B cell (primary cell): ENCODE data around the gene FES. TPM values are rescaled to one million over a fixed set of nuclear protein-coding genes. Genes with fewer than 3 reads are reported as not detected.

Experiments used
- ATAC-seq: fragments of 200-7000 bp; cut with Tn5 transposase; one replicate; pipeline ENCODE4 v1.10.0; 2021; ENCODE audit warnings: low read depth, mild to moderate bottlenecking, moderate number of reproducible peaks, moderate library complexity
- CTCF ChIA-PET: fragments of 350-600 bp; sonication (Branson Sonifier 250); formaldehyde crosslinking; loops from one replicate; lab custom pipeline; 2021; ENCODE audit warnings: antibody characterized with exemption, inconsistent platforms; lab: Charles Lee
- POLR2A ChIA-PET: fragments of 350-600 bp; sonication (Branson Sonifier 250); formaldehyde crosslinking; loops from one replicate; lab custom pipeline; 2021; ENCODE audit warnings: antibody characterized with exemption; lab: Charles Lee
- DNase-seq: peaks from one replicate; pipeline ENCODE4 v3.0.0; 2013
- H2AFZ ChIP-seq: 2 replicates; pipeline ENCODE4 v1.6.1; 2012; ENCODE audit warnings: mild to moderate bottlenecking, low read depth, low read length; ENCODE audit not compliant: insufficient read depth, poor library complexity, severe bottlenecking
- H3K27ac ChIP-seq, 2 donors: 1 replicate in 1 of 2; 2 replicates in 1 of 2; pipeline ENCODE4 v1.5.1; 2012 to 2013; ENCODE audit warnings: low read length in 2 of 2, mild to moderate bottlenecking in 2 of 2, moderate library complexity in 1 of 2
- H3K27me3 ChIP-seq, 4 experiments: fragments of 200-600 bp in 1 of 4; sonication (generic) in 1 of 4; replicated peaks in 1 of 4; 1 replicate in 2 of 4; 2 replicates in 2 of 4; pipeline versions ENCODE4 v1.6.1 to v1.7.0; 2013 to 2016; ENCODE audit warnings: low read length in 3 of 4, mild to moderate bottlenecking in 2 of 4, mixed read lengths in 1 of 4, moderate library complexity in 1 of 4; ENCODE audit not compliant: insufficient read depth in 4 of 4, control insufficient read depth in 3 of 4; ENCODE audit errors: control extremely low read depth in 1 of 4
- H3K36me3 ChIP-seq, 2 experiments: replicated peaks in 1 of 2; 1 replicate in 1 of 2; 2 replicates in 1 of 2; pipeline versions ENCODE4 v1.6.1 to v1.7.1; 2013; ENCODE audit warnings: low read length in 1 of 2; ENCODE audit not compliant: insufficient read depth in 2 of 2, control insufficient read depth in 1 of 2; ENCODE audit errors: control extremely low read depth in 1 of 2, extremely low read depth in 1 of 2
- H3K4me1 ChIP-seq, 2 donors: fragments of 200-600 bp in 1 of 2; sonication (generic) in 1 of 2; 1 replicate in 1 of 2; 2 replicates in 1 of 2; pipeline versions ENCODE4 v1.5.1 to v1.6.1; 2013 to 2017; ENCODE audit warnings: low read length in 2 of 2; ENCODE audit not compliant: control insufficient read depth in 2 of 2, insufficient read depth in 2 of 2
- H3K4me2 ChIP-seq: replicated peaks from 2 replicates; pipeline ENCODE3; 2012; ENCODE audit warnings: mild to moderate bottlenecking, low read depth, low read length; ENCODE audit not compliant: poor library complexity, severe bottlenecking
- H3K4me3 ChIP-seq, 5 experiments: fragments of 200-600 bp in 1 of 5; sonication (generic) in 1 of 5; 1 replicate in 3 of 5; 2 replicates in 2 of 5; pipeline versions ENCODE4 v1.5.1 to v1.7.0; 2011 to 2016; ENCODE audit warnings: low read length in 4 of 5, mild to moderate bottlenecking in 4 of 5, low read depth in 2 of 5, control low read depth in 1 of 5, moderate library complexity in 1 of 5; ENCODE audit not compliant: insufficient read depth in 1 of 5; ENCODE audit errors: control extremely low read depth in 1 of 5, extremely low read depth in 1 of 5
- H3K79me2 ChIP-seq: fragments of 200-600 bp; sonication (generic); one replicate; pipeline ENCODE4 v1.6.0; 2016; ENCODE audit warnings: low read length; ENCODE audit not compliant: control insufficient read depth, insufficient read depth
- H3K9ac ChIP-seq: fragments of 200-600 bp; sonication (generic); 2 replicates; pipeline ENCODE4 v1.6.1; 2017; ENCODE audit warnings: mild to moderate bottlenecking, low read length, moderate library complexity
- H3K9me3 ChIP-seq, 3 donors: one replicate each; pipeline versions ENCODE4 v1.6.1 to v1.7.1; 2013; ENCODE audit warnings: low read length in 2 of 3; ENCODE audit not compliant: control insufficient read depth in 2 of 3, insufficient read depth in 1 of 3; ENCODE audit errors: control extremely low read depth in 1 of 3
- H4K20me1 ChIP-seq: 2 replicates; pipeline ENCODE4 v1.6.0; 2012; ENCODE audit warnings: mild to moderate bottlenecking, low read length; ENCODE audit not compliant: insufficient read depth, control insufficient read depth, poor library complexity, severe bottlenecking
- H3K27ac Mint-ChIP-seq: one replicate; pipeline ENCODE4 v1.8.0; 2021; ENCODE audit warnings: mixed read lengths
- H3K27me3 Mint-ChIP-seq: one replicate; pipeline ENCODE4 v1.8.0; 2021; ENCODE audit warnings: mixed read lengths
- H3K4me1 Mint-ChIP-seq: one replicate; pipeline ENCODE4 v1.8.0; 2021; ENCODE audit warnings: mixed read lengths
- H3K4me3 Mint-ChIP-seq: one replicate; pipeline ENCODE4 v1.8.0; 2021; ENCODE audit warnings: mixed read lengths
- H3K9me3 Mint-ChIP-seq: one replicate; pipeline ENCODE4 v1.8.0; 2022; ENCODE audit warnings: mixed read lengths; ENCODE audit not compliant: insufficient read depth
- CTCF ChIP-seq: fragments of 200-600 bp; IDR thresholded peaks from one replicate; pipeline ENCODE4 v1.8.0; 2022; ENCODE audit warnings: antibody characterized with exemption, mild to moderate bottlenecking
- EZH2 ChIP-seq: IDR thresholded peaks from 2 replicates; pipeline ENCODE4 v1.6.1; 2012; ENCODE audit warnings: borderline replicate concordance, low read depth, mild to moderate bottlenecking, moderate library complexity, low read length; ENCODE audit not compliant: insufficient read depth, poor library complexity, severe bottlenecking
- WGBS: methylation state at CpG from one replicate; pipeline ENCODE4 v1.1.5; 2013; ENCODE audit warnings: missing lambda C conversion rate; ENCODE audit not compliant: insufficient coverage; 5-methylcytosine and 5-hydroxymethylcytosine counted together
- intact Hi-C: fragments of 100-400 bp; cut with micrococcal nuclease; formaldehyde crosslinking; loops from one replicate; pipeline ENCODE4 v1.10.0; 2022
- polyA plus RNA-seq: library from polyadenylated mRNA; depleted of rRNA; stranded (reverse); fragments of >200 nt; gene quantifications from 2 replicates; pipeline ENCODE4 v1.2.3, GENCODE V29; 2012
- total RNA-seq, 2 donors: library from RNA; stranded (reverse); fragments of 120-200 nt in 1 of 2; gene quantifications; 1 replicate in 1 of 2; 2 replicates in 1 of 2; pipeline versions ENCODE4 v1.2.3 to v1.2.4, GENCODE V29; 2013 to 2022

Gene FES
- total and polyA plus RNA-seq, 2 donors (not counting 1 experiment from before 2014, with no cell fraction given) = 23.9 to 31.4 TPM

- intact Hi-C loops = loop anchor here (1.0 to 10.0 kb wide), 10 partner anchors 19 to 1240 kb away; partner anchors contain the start of genes AP3S2, BLM, IDH2 and IQGAP1
- no peaks in the 10 kb centered on the region for H3K9me3 Mint-ChIP-seq
- POLR2A ChIA-PET = interaction anchor here (0.5 to 6.9 kb wide), 13 partner anchors 9 to 704 kb away, joined by 3 to 66 read pairs (median 5); partner anchors contain the start of genes BLM, FES, MAN2A2 and RCCD1
- Histone ChIP-seq H3K4me2 (peak within 1 kb of the TSS; percentile 88), H2AFZ (peak within 1 kb of the TSS; percentile 98), H4K20me1 (peaks cover 9% of the 10 kb centered on the region), H3K4me3 (peak within 1 kb of the TSS; percentile 36 to 87 (median 81)), H3K9ac (peak within 1 kb of the TSS; percentile 77), H3K9me3 (no peaks in the 10 kb centered on the region), H3K36me3 (peaks cover 3 to 27% of the 10 kb centered on the region in 2 experiments), H3K27ac (peak within 1 kb of the TSS; percentile 53 to 74), H3K4me1 (peaks cover 35 to 56% of the 10 kb centered on the region in 2 donors), H3K27me3 (no peaks in the 10 kb centered on the region), H3K79me2 (peaks cover 14% of the 10 kb centered on the region)
- H3K27me3 Mint-ChIP-seq = no peaks in the 10 kb centered on the region
- DNase-seq (peak; percentile 96), ATAC-seq (peak; percentile 76)
- peaks cover 41% of the 10 kb centered on the region for H3K4me1 Mint-ChIP-seq
- peak within 1 kb of the TSS; percentile 98 for H3K27ac Mint-ChIP-seq
- WGBS = under 1% methylated on average over 62 of the region's 65 CpGs
- peak within 1 kb of the TSS; percentile 99 for H3K4me3 Mint-ChIP-seq
- CTCF ChIA-PET = interaction anchor here (0.6 to 9.5 kb wide), 24 partner anchors 9 to 794 kb away, joined by 3 to 260 read pairs (median 5); partner anchors contain the start of genes BLM, FES, GDPGP1 and IQGAP1
- no peak for TF ChIP-seq CTCF
- TF ChIP-seq EZH2 = no peak
These were observed 50.8 kb downstream of the FES start, which contains the start of gene UNC45A for GRCh38 chr15:90934949-90935751. Gene UNC45A (plus strand): TSS chr15:90935285. CDS start chr15:90935325, 40 bp downstream.
